ENCODE measurements around the gene CABLES1. TPM values are rescaled to one million over a fixed set of nuclear protein-coding genes. Genes with fewer than 3 reads are reported as not detected.

CABLES1 gene
- total RNA-seq, 4 donors from 2014 or later, result 6.6 to 28.5 (median 19.5) TPM

- Histone ChIP-seq H3K9me3 (no peaks in the 10 kb centered on the region), H3K27me3 (no peaks in the 10 kb centered on the region), H3K4me3 (no peak overlapping the region), H3K4me1 (no peaks in the 10 kb centered on the region), H3K27ac (no peak overlapping the region), H3K36me3 (peaks cover 0 to 23% (median 0%) of the 10 kb centered on the region in 3 donors)
- no peak for DNase-seq
- TF ChIP-seq CTCF (IDR thresholded peaks at IDR 0.05) (no peak), POLR2A (IDR thresholded peaks at IDR 0.05) (no peak)
Measured at GRCh38 chr18:23253630-23254029, 118.3 kb downstream of the CABLES1 start.

GRCh38 chr18:23257137-23257536, 121.9 kb downstream of the CABLES1 start:
- no peak for TF ChIP-seq CTCF (IDR thresholded peaks at IDR 0.05)
- no peak for TF ChIP-seq POLR2A (IDR thresholded peaks at IDR 0.05)
- no peak for DNase-seq
- Histone ChIP-seq H3K4me3 (no peak overlapping the region), H3K9me3 (no peaks in the 10 kb centered on the region), H3K27me3 (no peaks in the 10 kb centered on the region), H3K36me3 (peaks cover 0 to 23% (median 0%) of the 10 kb centered on the region in 3 donors), H3K4me1 (peaks cover 0 to 21% (median 10%) of the 10 kb centered on the region in 4 donors), H3K27ac (no peak overlapping the region)

GRCh38 chr18:23257686-23258565, 122.6 kb downstream of the CABLES1 start:
- DNase-seq, result no peak
- Histone ChIP-seq H3K4me3 (no peak overlapping the region), H3K27ac (no peak overlapping the region), H3K4me1 (peaks cover 0 to 21% (median 10%) of the 10 kb centered on the region in 4 donors), H3K36me3 (peaks cover 0 to 23% (median 0%) of the 10 kb centered on the region in 3 donors), H3K9me3 (no peaks in the 10 kb centered on the region), H3K27me3 (no peaks in the 10 kb centered on the region)
- TF ChIP-seq POLR2A (IDR thresholded peaks at IDR 0.05) (no peak), CTCF (IDR thresholded peaks at IDR 0.05) (no peak)

- no peak overlapping the region for H3K27ac ChIP-seq
- H3K4me1 ChIP-seq, result peaks cover 0 to 21% (median 10%) of the 10 kb centered on the region in 4 donors
- no peak for TF ChIP-seq CTCF (IDR thresholded peaks at IDR 0.05)
- TF ChIP-seq POLR2A (IDR thresholded peaks at IDR 0.05), result no peak
- no peaks in the 10 kb centered on the region for H3K27me3 ChIP-seq
- DNase-seq, result no peak
- no peak overlapping the region for H3K4me3 ChIP-seq
- peaks cover 0 to 14% (median 0%) of the 10 kb centered on the region in 3 donors for H3K36me3 ChIP-seq
- H3K9me3 ChIP-seq, result no peaks in the 10 kb centered on the region
Measured at GRCh38 chr18:23258566-23259469, 123.5 kb downstream of the CABLES1 start.

Data from Peyer's patch (tissue), 4 donors.